ENCODE results near the gene COL4A6. TPM values are rescaled to one million over a fixed set of nuclear protein-coding genes. Genes with fewer than 3 reads are reported as not detected.

COL4A6 gene
- total RNA-seq, 4 donors from 2014 or later: 0.27 to 1.5 (median 1.1) TPM

GRCh38 chrX:108312011-108312410 is 126.2 kb downstream of the COL4A6 start:
- TF ChIP-seq POLR2A (IDR thresholded peaks at IDR 0.05): no peak
- no peak for TF ChIP-seq CTCF (IDR thresholded peaks at IDR 0.05)
- no peak overlapping the region for H3K4me3 ChIP-seq (replicated peaks in 1 of 3)
- H3K27ac ChIP-seq: no peak overlapping the region
- intact Hi-C loops (cut with DNase I): no loop called here
- no peak for DNase-seq
- H3K9me3 ChIP-seq: no peaks in the 10 kb centered on the region
- no peaks in the 10 kb centered on the region for H3K36me3 ChIP-seq
- no peaks in the 10 kb centered on the region for H3K4me1 ChIP-seq
- WGBS, 2 donors: 86 to 93% methylated on average over 1 of the region's 1 CpG
- no peaks in the 10 kb centered on the region for H3K27me3 ChIP-seq

GRCh38 chrX:108310506-108310905 is 127.7 kb downstream of the COL4A6 start:
- TF ChIP-seq POLR2A (IDR thresholded peaks at IDR 0.05): no peak
- TF ChIP-seq CTCF (IDR thresholded peaks at IDR 0.05): no peak
- Histone ChIP-seq H3K27me3 (no peaks in the 10 kb centered on the region), H3K36me3 (no peaks in the 10 kb centered on the region), H3K4me3 (replicated peaks in 1 of 3) (no peak overlapping the region), H3K4me1 (no peaks in the 10 kb centered on the region), H3K9me3 (no peaks in the 10 kb centered on the region), H3K27ac (no peak overlapping the region)
- intact Hi-C loops (cut with DNase I): no loop called here
- DNase-seq: no peak
- WGBS, 2 donors: 83 to 88% methylated on average over 1 of the region's 1 CpG

- intact Hi-C loops (cut with DNase I): no loop called here
- Histone ChIP-seq H3K36me3 (no peaks in the 10 kb centered on the region), H3K27ac (no peak overlapping the region), H3K4me1 (no peaks in the 10 kb centered on the region), H3K27me3 (no peaks in the 10 kb centered on the region), H3K4me3 (replicated peaks in 1 of 3) (no peak overlapping the region), H3K9me3 (no peaks in the 10 kb centered on the region)
- TF ChIP-seq POLR2A (IDR thresholded peaks at IDR 0.05): no peak
- no peak for TF ChIP-seq CTCF (IDR thresholded peaks at IDR 0.05)
- 86% methylated on average over 4 of the region's 4 CpGs for WGBS, 2 donors
- no peak for DNase-seq
Observed at GRCh38 chrX:108309144-108309543, 129.1 kb downstream of the COL4A6 start.

- Histone ChIP-seq H3K9me3 (no peaks in the 10 kb centered on the region), H3K4me1 (no peaks in the 10 kb centered on the region), H3K36me3 (no peaks in the 10 kb centered on the region), H3K4me3 (replicated peaks in 1 of 3) (no peak overlapping the region), H3K27me3 (no peaks in the 10 kb centered on the region), H3K27ac (peak overlapping the region in 2 of 3 donors; percentile 50 to 53)
- peak; percentile 74 to 76 for DNase-seq
- TF ChIP-seq CTCF (IDR thresholded peaks at IDR 0.05): peak in 1 of 6 experiments; percentile 13
- no peak for TF ChIP-seq POLR2A (IDR thresholded peaks at IDR 0.05)
- intact Hi-C loops (cut with DNase I): no loop called here
- WGBS, 2 donors: 54 to 61% methylated on average over 4 to 5 of the region's 6 CpGs
Observed at GRCh38 chrX:108307132-108308085, 130.8 kb downstream of the COL4A6 start.

GRCh38 chrX:108306086-108306485 is 132.1 kb downstream of the COL4A6 start:
- no peak for TF ChIP-seq POLR2A (IDR thresholded peaks at IDR 0.05)
- no peak for TF ChIP-seq CTCF (IDR thresholded peaks at IDR 0.05)

More at GRCh38 chrX:108306086-108306485, 132.1 kb downstream of the COL4A6 start:
- DNase-seq: no peak
- no peak overlapping the region for H3K27ac ChIP-seq
- no peaks in the 10 kb centered on the region for H3K9me3 ChIP-seq
- no peaks in the 10 kb centered on the region for H3K36me3 ChIP-seq
- intact Hi-C loops (cut with DNase I): no loop called here
- H3K4me1 ChIP-seq: no peaks in the 10 kb centered on the region
- H3K27me3 ChIP-seq: no peaks in the 10 kb centered on the region
- no peak overlapping the region for H3K4me3 ChIP-seq (replicated peaks in 1 of 3)

Data from thyroid gland (tissue), 4 donors.